Heart right ventricle (tissue), 16 donors: ENCODE results near the gene EHMT1. TPM values are rescaled to one million over a fixed set of nuclear protein-coding genes. Genes with fewer than 3 reads are reported as not detected.

Source experiments
- ATAC-seq, 8 donors: fragments of 200-7000 bp; cut with Tn5 transposase; one replicate each; pipeline ENCODE4 v1.9.1; 2020; ENCODE audit warnings: mild to moderate bottlenecking in 8 of 8, moderate library complexity in 8 of 8, moderate number of reproducible peaks in 1 of 8
- DNase-seq, 2 donors: peaks; one replicate each; pipeline ENCODE4 v3.0.0-alpha.2; 2020
- H3K27ac ChIP-seq, 10 donors: fragments of 200-600 bp; sonication (generic) in 2 of 10; one replicate each; pipeline versions ENCODE4 v1.5.0 to v1.8.0; 2020 to 2022; ENCODE audit warnings: mild to moderate bottlenecking in 3 of 10
- H3K27me3 ChIP-seq, 7 donors: fragments of 200-600 bp; one replicate each; pipeline ENCODE4 v1.8.0; 2021 to 2022; ENCODE audit warnings: mild to moderate bottlenecking in 2 of 7
- H3K36me3 ChIP-seq, 9 donors: fragments of 200-600 bp; sonication (generic) in 1 of 9; one replicate each; pipeline versions ENCODE4 v1.5.0 to v1.8.0; 2020 to 2022; ENCODE audit warnings: mild to moderate bottlenecking in 2 of 9
- H3K4me1 ChIP-seq, 9 donors: fragments of 200-600 bp; sonication (generic) in 1 of 9; one replicate each; pipeline versions ENCODE4 v1.5.0 to v1.8.0; 2020 to 2022; ENCODE audit warnings: mild to moderate bottlenecking in 4 of 9
- H3K4me3 ChIP-seq, 10 donors: fragments of 200-600 bp; sonication (generic) in 2 of 10; one replicate each; pipeline versions ENCODE4 v1.5.0 to v1.8.0; 2020 to 2022; ENCODE audit warnings: mild to moderate bottlenecking in 7 of 10, moderate library complexity in 2 of 10
- H3K9me3 ChIP-seq, 11 donors: fragments of 200-600 bp in 10 of 11; sonication (generic) in 2 of 11; one replicate each; pipeline versions ENCODE4 v1.5.0 to v1.8.0; 2013 to 2022; ENCODE audit warnings: mild to moderate bottlenecking in 2 of 11, control low read depth in 1 of 11, moderate library complexity in 1 of 11
- CTCF ChIP-seq, 9 donors: fragments of 200-600 bp; sonication (generic) in 2 of 9; IDR thresholded peaks; one replicate each; pipeline versions ENCODE4 v1.5.0 to v1.8.0; 2021 to 2022; ENCODE audit warnings: antibody characterized with exemption in 9 of 9, mild to moderate bottlenecking in 5 of 9, moderate library complexity in 1 of 9
- WGBS, 2 donors: extraction: QIAGEN DNeasy Blood & Tissue Kit; methylation state at CpG; one replicate each; pipeline ENCODE4 v1.1.7; 2013; ENCODE audit warnings: inconsistent platforms in 1 of 2; 5-methylcytosine and 5-hydroxymethylcytosine counted together
- intact Hi-C, 10 donors: fragments of 100-400 bp; cut with DNase I; formaldehyde crosslinking; loops; one replicate each; pipeline versions ENCODE4 v1.11.1 to v1.14.2; 2022
- polyA plus RNA-seq, 2 donors: library from polyadenylated mRNA; stranded (reverse); fragments of 200-250 nt; gene quantifications; one replicate each; pipeline ENCODE4 v1.2.3, GENCODE V29; 2013
- total RNA-seq, 10 donors: library from RNA; stranded (reverse); fragmentation: NEBNext Ultra II Directional in 3 of 10; extraction: Animal tissue kit (Norgen Biotek cat#: 25700) in 3 of 10; gene quantifications; one replicate each; pipeline versions ENCODE4 v1.2.1 to v1.2.4, GENCODE V29; 2021 to 2023
- donor health status: Arrhythmogenic right ventricular cardiomyopathy.
- donor health status: ischemic (EF 13 %, LVEDD 7.1; RV severe dilation, severe dysfunction).
- donor health status: healthy with polysubstance abuse.
- donor health status: DM: no; HTN: yes; CAD: no.
- donor health status: DM: no; HTN: no; CAD: no.
- donor health status: ischemic (EF 25% LVEDD 6.9; RV normal size, moderate dysfunction).
- donor health status: ischemic (EF 25% LVEDD 5.7; RV mildly dilated, moderate dysfunction).
- donor health status: healthy.
- donor health status: DM: yes; HTN: yes; CAD: no.
- donor health status: Ischemic cardiomyopathy.
- donor health status: ischemic (EF 35%, LVEDD 5.7; RV mildly dilated, moderate dysfunction).
- donor health status: nonischemic (EF 11% LVEDD 7.7; RV severe dilation, severe dysfunction).
- donor health status: DM: yes; HTN: yes; CAD: no.
- donor health status: PGD.
- donor health status: ischemic (EF 29% LVEDD 5.4; RV normal size, mild dysfunction).
- donor health status: nonischemic (EF 23%, LVEDD 6.1; RV moderate dilation, normal function).

The EHMT1 gene
- total and polyA plus RNA-seq, 12 donors: 19.6 to 45.1 (median 31.1) TPM

- intact Hi-C loops: no loop called here
- H3K27ac ChIP-seq: no peak overlapping the region
- H3K36me3 ChIP-seq: peaks cover 0 to 96% (median 27%) of the 10 kb centered on the region in 9 donors
- H3K27me3 ChIP-seq: no peaks in the 10 kb centered on the region
- H3K9me3 ChIP-seq: no peaks in the 10 kb centered on the region
- H3K4me1 ChIP-seq: no peaks in the 10 kb centered on the region
- H3K4me3 ChIP-seq: no peak overlapping the region
- TF ChIP-seq CTCF (IDR thresholded peaks at IDR 0.05): no peak
- DNase-seq: no peak
- ATAC-seq: no peak
- WGBS, 2 donors: 95 to 97% methylated on average over 15 of the region's 15 CpGs
These were observed 168.6 kb downstream of the EHMT1 start for GRCh38 chr9:137787381-137787780.

GRCh38 chr9:137787786-137788505, 169.1 kb downstream of the EHMT1 start:
- no peaks in the 10 kb centered on the region for H3K27me3 ChIP-seq

GRCh38 chr9:137788561-137789294, 169.9 kb downstream of the EHMT1 start:
- TF ChIP-seq CTCF (IDR thresholded peaks at IDR 0.05): no peak
- peak overlapping the region in 1 of 10 donors; percentile 14 for H3K4me3 ChIP-seq
- peak in 7 of 8 donors; percentile 30 to 62 (median 48) for ATAC-seq
- 83% methylated on average over 59 of the region's 59 CpGs for WGBS, 2 donors
- H3K4me1 ChIP-seq: no peaks in the 10 kb centered on the region
- H3K27me3 ChIP-seq: no peaks in the 10 kb centered on the region
- H3K27ac ChIP-seq: peak overlapping the region in 1 of 10 donors; percentile 1
- DNase-seq: no peak
- H3K9me3 ChIP-seq: no peaks in the 10 kb centered on the region
- H3K36me3 ChIP-seq: peaks cover 0 to 96% (median 26%) of the 10 kb centered on the region in 9 donors
- intact Hi-C loops: no loop called here

More at GRCh38 chr9:137787786-137788505, 169.1 kb downstream of the EHMT1 start:
- TF ChIP-seq CTCF (IDR thresholded peaks at IDR 0.05): no peak
- Histone ChIP-seq H3K4me3 (no peak overlapping the region), H3K27ac (no peak overlapping the region), H3K36me3 (peaks cover 0 to 96% (median 23%) of the 10 kb centered on the region in 9 donors), H3K4me1 (no peaks in the 10 kb centered on the region), H3K9me3 (no peaks in the 10 kb centered on the region)
- intact Hi-C loops: no loop called here
- ATAC-seq: peak in 1 of 8 donors; percentile 33
- WGBS, 2 donors: 92 to 96% methylated on average over 18 of the region's 18 CpGs
- DNase-seq: no peak

- 89 to 92% methylated on average over 20 of the region's 20 CpGs for WGBS, 2 donors
- peaks cover 0 to 96% (median 23%) of the 10 kb centered on the region in 9 donors for H3K36me3 ChIP-seq
- no peaks in the 10 kb centered on the region for H3K4me1 ChIP-seq
- H3K4me3 ChIP-seq: no peak overlapping the region
- ATAC-seq: no peak
- H3K27ac ChIP-seq: no peak overlapping the region
- DNase-seq: no peak
- intact Hi-C loops: no loop called here
- TF ChIP-seq CTCF (IDR thresholded peaks at IDR 0.05): no peak
- H3K9me3 ChIP-seq: no peaks in the 10 kb centered on the region
- H3K27me3 ChIP-seq: no peaks in the 10 kb centered on the region
These were observed 170.6 kb downstream of the EHMT1 start for GRCh38 chr9:137789295-137789895.
